ENCODE data around the gene TNNT2. TPM values are rescaled to one million over a fixed set of nuclear protein-coding genes. Genes with fewer than 3 reads are reported as not detected.

The TNNT2 gene
- total and polyA plus RNA-seq, 2 donors (not counting 1 experiment from before 2014, with no cell fraction given): 1.4 TPM; not detected in 1

DNA sequence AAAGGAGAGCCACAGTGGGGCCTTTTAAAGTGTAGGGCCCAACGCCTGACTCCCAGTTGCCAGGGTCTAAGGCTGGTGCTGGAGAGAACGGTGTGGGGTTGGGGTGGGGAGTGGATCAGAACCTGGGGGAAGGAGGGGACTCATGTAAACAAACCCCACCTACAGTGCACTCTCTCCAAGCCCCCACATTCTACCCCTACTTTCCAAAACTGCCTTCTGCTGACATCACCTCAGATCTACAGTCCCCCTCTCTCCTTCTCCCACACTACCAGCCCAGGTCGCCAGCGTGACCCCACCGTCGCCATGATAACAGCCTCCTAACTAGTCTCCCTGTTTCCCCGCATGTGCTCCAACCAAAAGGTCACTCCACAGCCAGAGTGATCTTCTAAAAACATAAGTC is 26.6 kb downstream of the TNNT2 start:
- no peak for DNase-seq (ENCODE audit: low read depth in 2 of 2)
- Histone ChIP-seq H3K9ac (ENCODE audit: insufficient read depth, low read length) (no peak overlapping the region), H4K20me1 (ENCODE audit: control insufficient read depth, extremely low read depth, insufficient read depth, low read length) (no peaks in the 10 kb centered on the region), H2AFZ (ENCODE audit: low read length) (no peak overlapping the region), H3K79me2 (ENCODE audit: control insufficient read depth, insufficient read depth, low read length) (no peaks in the 10 kb centered on the region), H3K36me3 (ENCODE audit: control insufficient read depth, insufficient read depth, low read length) (no peaks in the 10 kb centered on the region), H3K9me3 (ENCODE audit: control insufficient read depth, insufficient read depth, low read depth, low read length) (no peaks in the 10 kb centered on the region), H3K27me3 (ENCODE audit: control insufficient read depth, insufficient read depth, low read length) (peaks cover 21% of the 10 kb centered on the region), H3K27ac (ENCODE audit: insufficient read depth, low read length) (no peak overlapping the region), H3K4me2 (ENCODE audit: extremely low read depth, insufficient read depth, low read length) (no peak overlapping the region), H3K4me1 (ENCODE audit: control insufficient read depth, extremely low read depth, insufficient read depth, low read length) (no peaks in the 10 kb centered on the region), H3K4me3 (replicated peaks in 1 of 4; ENCODE audit: control extremely low read depth in 1 of 4, insufficient read depth in 1 of 4, low read depth in 3 of 4, low read length in 4 of 4) (no peak overlapping the region)
- no peak for TF ChIP-seq EZH2 (IDR thresholded peaks at IDR 0.05; ENCODE audit: low read length, missing control alignments)
- TF ChIP-seq, protein P1, sequence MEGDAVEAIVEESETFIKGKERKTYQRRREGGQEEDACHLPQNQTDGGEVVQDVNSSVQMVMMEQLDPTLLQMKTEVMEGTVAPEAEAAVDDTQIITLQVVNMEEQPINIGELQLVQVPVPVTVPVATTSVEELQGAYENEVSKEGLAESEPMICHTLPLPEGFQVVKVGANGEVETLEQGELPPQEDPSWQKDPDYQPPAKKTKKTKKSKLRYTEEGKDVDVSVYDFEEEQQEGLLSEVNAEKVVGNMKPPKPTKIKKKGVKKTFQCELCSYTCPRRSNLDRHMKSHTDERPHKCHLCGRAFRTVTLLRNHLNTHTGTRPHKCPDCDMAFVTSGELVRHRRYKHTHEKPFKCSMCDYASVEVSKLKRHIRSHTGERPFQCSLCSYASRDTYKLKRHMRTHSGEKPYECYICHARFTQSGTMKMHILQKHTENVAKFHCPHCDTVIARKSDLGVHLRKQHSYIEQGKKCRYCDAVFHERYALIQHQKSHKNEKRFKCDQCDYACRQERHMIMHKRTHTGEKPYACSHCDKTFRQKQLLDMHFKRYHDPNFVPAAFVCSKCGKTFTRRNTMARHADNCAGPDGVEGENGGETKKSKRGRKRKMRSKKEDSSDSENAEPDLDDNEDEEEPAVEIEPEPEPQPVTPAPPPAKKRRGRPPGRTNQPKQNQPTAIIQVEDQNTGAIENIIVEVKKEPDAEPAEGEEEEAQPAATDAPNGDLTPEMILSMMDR (conservative IDR thresholded peaks at IDR 0.05 in 1 of 2, IDR thresholded peaks at IDR 0.05 in 1 of 2; ENCODE audit: low read depth in 1 of 2, low read length in 2 of 2): no peak

DNA sequence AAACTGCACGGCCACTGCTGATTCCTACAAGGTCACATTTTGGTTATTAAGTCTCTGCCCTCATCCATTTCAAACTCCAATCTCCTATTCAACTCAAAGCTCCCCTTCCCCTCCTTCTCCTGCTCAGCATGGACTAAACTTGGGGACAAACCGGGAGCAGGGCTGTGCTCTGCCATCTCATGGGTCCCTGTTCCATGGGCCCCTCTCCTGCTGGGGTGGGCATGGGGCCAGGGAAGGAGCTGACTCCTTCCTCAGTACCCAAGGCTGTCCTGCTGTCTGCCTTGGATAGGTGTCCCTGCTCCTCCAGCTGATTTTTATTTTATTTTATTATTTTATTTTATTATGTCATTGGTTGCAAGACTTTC is 27.1 kb downstream of the TNNT2 start:
- no peaks in the 10 kb centered on the region for H3K36me3 ChIP-seq (ENCODE audit: control insufficient read depth, insufficient read depth, low read length)
- no peak overlapping the region for H3K4me3 ChIP-seq (replicated peaks in 1 of 4; ENCODE audit: control extremely low read depth in 1 of 4, insufficient read depth in 1 of 4, low read depth in 3 of 4, low read length in 4 of 4)
- H3K27me3 ChIP-seq (ENCODE audit: control insufficient read depth, insufficient read depth, low read length): peaks cover 19% of the 10 kb centered on the region
- no peaks in the 10 kb centered on the region for H4K20me1 ChIP-seq (ENCODE audit: control insufficient read depth, extremely low read depth, insufficient read depth, low read length)
- no peak overlapping the region for H2AFZ ChIP-seq (ENCODE audit: low read length)
- H3K4me1 ChIP-seq (ENCODE audit: control insufficient read depth, extremely low read depth, insufficient read depth, low read length): no peaks in the 10 kb centered on the region
- DNase-seq (ENCODE audit: low read depth in 2 of 2): no peak
- H3K9ac ChIP-seq (ENCODE audit: insufficient read depth, low read length): no peak overlapping the region
- no peak overlapping the region for H3K27ac ChIP-seq (ENCODE audit: insufficient read depth, low read length)
- no peaks in the 10 kb centered on the region for H3K79me2 ChIP-seq (ENCODE audit: control insufficient read depth, insufficient read depth, low read length)
- TF ChIP-seq, protein P1 (conservative IDR thresholded peaks at IDR 0.05 in 1 of 2, IDR thresholded peaks at IDR 0.05 in 1 of 2; ENCODE audit: low read depth in 1 of 2, low read length in 2 of 2): no peak
- TF ChIP-seq EZH2 (IDR thresholded peaks at IDR 0.05; ENCODE audit: low read length, missing control alignments): no peak
- H3K4me2 ChIP-seq (ENCODE audit: extremely low read depth, insufficient read depth, low read length): no peak overlapping the region
- H3K9me3 ChIP-seq (ENCODE audit: control insufficient read depth, insufficient read depth, low read depth, low read length): no peaks in the 10 kb centered on the region

DNA sequence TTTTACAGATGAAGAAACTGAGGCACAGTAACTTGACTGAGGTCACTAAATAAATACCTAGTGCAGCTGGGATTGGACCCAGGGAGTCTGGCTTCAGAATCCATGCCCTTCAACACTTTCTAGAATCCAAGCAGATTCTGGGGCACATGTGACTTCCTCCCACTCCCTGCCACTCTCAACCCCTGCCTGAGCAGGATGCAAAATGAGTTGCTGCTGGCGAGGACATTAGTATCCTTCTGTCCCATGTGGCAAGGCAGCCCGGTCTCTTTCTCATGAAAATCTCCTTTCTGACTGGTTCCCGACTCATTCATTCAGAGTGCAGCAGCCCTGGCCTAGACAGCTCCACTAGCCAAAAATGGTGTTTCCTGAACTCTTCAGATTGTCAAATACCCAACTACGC is 28.4 kb downstream of the TNNT2 start:
- Histone ChIP-seq H3K36me3 (ENCODE audit: control insufficient read depth, insufficient read depth, low read length) (no peaks in the 10 kb centered on the region), H3K4me2 (ENCODE audit: extremely low read depth, insufficient read depth, low read length) (no peak overlapping the region), H3K4me3 (replicated peaks in 1 of 4; ENCODE audit: control extremely low read depth in 1 of 4, insufficient read depth in 1 of 4, low read depth in 3 of 4, low read length in 4 of 4) (no peak overlapping the region), H3K9me3 (ENCODE audit: control insufficient read depth, insufficient read depth, low read depth, low read length) (no peaks in the 10 kb centered on the region), H2AFZ (ENCODE audit: low read length) (no peak overlapping the region), H4K20me1 (ENCODE audit: control insufficient read depth, extremely low read depth, insufficient read depth, low read length) (no peaks in the 10 kb centered on the region), H3K27me3 (ENCODE audit: control insufficient read depth, insufficient read depth, low read length) (peaks cover 14% of the 10 kb centered on the region), H3K9ac (ENCODE audit: insufficient read depth, low read length) (no peak overlapping the region), H3K4me1 (ENCODE audit: control insufficient read depth, extremely low read depth, insufficient read depth, low read length) (no peaks in the 10 kb centered on the region), H3K27ac (ENCODE audit: insufficient read depth, low read length) (no peak overlapping the region), H3K79me2 (ENCODE audit: control insufficient read depth, insufficient read depth, low read length) (no peaks in the 10 kb centered on the region)
- no peak for TF ChIP-seq EZH2 (IDR thresholded peaks at IDR 0.05; ENCODE audit: low read length, missing control alignments)
- TF ChIP-seq, protein P1 (conservative IDR thresholded peaks at IDR 0.05 in 1 of 2, IDR thresholded peaks at IDR 0.05 in 1 of 2; ENCODE audit: low read depth in 1 of 2, low read length in 2 of 2): no peak
- DNase-seq (ENCODE audit: low read depth in 2 of 2): no peak

All from fibroblast of lung (primary cell).